Heart right ventricle (tissue), 16 donors: ENCODE data around the gene PLPPR1. TPM values are rescaled to one million over a fixed set of nuclear protein-coding genes. Genes with fewer than 3 reads are reported as not detected.

ENCODE experiments used
- ATAC-seq, 8 donors: fragments of 200-7000 bp; cut with Tn5 transposase; one replicate each; pipeline ENCODE4 v1.9.1; 2020; ENCODE audit warnings: mild to moderate bottlenecking in 8 of 8, moderate library complexity in 8 of 8, moderate number of reproducible peaks in 1 of 8
- DNase-seq, 2 donors: peaks; one replicate each; pipeline ENCODE4 v3.0.0-alpha.2; 2020
- H3K27ac ChIP-seq, 10 donors: fragments of 200-600 bp; sonication (generic) in 2 of 10; one replicate each; pipeline versions ENCODE4 v1.5.0 to v1.8.0; 2020 to 2022; ENCODE audit warnings: mild to moderate bottlenecking in 3 of 10
- H3K27me3 ChIP-seq, 7 donors: fragments of 200-600 bp; one replicate each; pipeline ENCODE4 v1.8.0; 2021 to 2022; ENCODE audit warnings: mild to moderate bottlenecking in 2 of 7
- H3K36me3 ChIP-seq, 9 donors: fragments of 200-600 bp; sonication (generic) in 1 of 9; one replicate each; pipeline versions ENCODE4 v1.5.0 to v1.8.0; 2020 to 2022; ENCODE audit warnings: mild to moderate bottlenecking in 2 of 9
- H3K4me1 ChIP-seq, 9 donors: fragments of 200-600 bp; sonication (generic) in 1 of 9; one replicate each; pipeline versions ENCODE4 v1.5.0 to v1.8.0; 2020 to 2022; ENCODE audit warnings: mild to moderate bottlenecking in 4 of 9
- H3K4me3 ChIP-seq, 10 donors: fragments of 200-600 bp; sonication (generic) in 2 of 10; one replicate each; pipeline versions ENCODE4 v1.5.0 to v1.8.0; 2020 to 2022; ENCODE audit warnings: mild to moderate bottlenecking in 7 of 10, moderate library complexity in 2 of 10
- H3K9me3 ChIP-seq, 11 donors: fragments of 200-600 bp in 10 of 11; sonication (generic) in 2 of 11; one replicate each; pipeline versions ENCODE4 v1.5.0 to v1.8.0; 2013 to 2022; ENCODE audit warnings: mild to moderate bottlenecking in 2 of 11, control low read depth in 1 of 11, moderate library complexity in 1 of 11
- WGBS, 2 donors: extraction: QIAGEN DNeasy Blood & Tissue Kit; methylation state at CpG; one replicate each; pipeline ENCODE4 v1.1.7; 2013; ENCODE audit warnings: inconsistent platforms in 1 of 2; 5-methylcytosine and 5-hydroxymethylcytosine counted together
- intact Hi-C, 10 donors: fragments of 100-400 bp; cut with DNase I; formaldehyde crosslinking; loops; one replicate each; pipeline versions ENCODE4 v1.11.1 to v1.14.2; 2022
- polyA plus RNA-seq, 2 donors: library from polyadenylated mRNA; stranded (reverse); fragments of 200-250 nt; gene quantifications; one replicate each; pipeline ENCODE4 v1.2.3, GENCODE V29; 2013
- total RNA-seq, 10 donors: library from RNA; stranded (reverse); fragmentation: NEBNext Ultra II Directional in 3 of 10; extraction: Animal tissue kit (Norgen Biotek cat#: 25700) in 3 of 10; gene quantifications; one replicate each; pipeline versions ENCODE4 v1.2.1 to v1.2.4, GENCODE V29; 2021 to 2023
- TF ChIP-seq, protein P1 (sequence below), 9 donors: fragments of 200-600 bp; sonication (generic) in 2 of 9; IDR thresholded peaks; one replicate each; pipeline versions ENCODE4 v1.5.0 to v1.8.0; 2021 to 2022; ENCODE audit warnings: antibody characterized with exemption in 9 of 9, mild to moderate bottlenecking in 5 of 9, moderate library complexity in 1 of 9
- donor health status: Arrhythmogenic right ventricular cardiomyopathy.
- donor health status: ischemic (EF 13 %, LVEDD 7.1; RV severe dilation, severe dysfunction).
- donor health status: healthy with polysubstance abuse.
- donor health status: DM: no; HTN: yes; CAD: no.
- donor health status: DM: no; HTN: no; CAD: no.
- donor health status: ischemic (EF 25% LVEDD 6.9; RV normal size, moderate dysfunction).
- donor health status: ischemic (EF 25% LVEDD 5.7; RV mildly dilated, moderate dysfunction).
- donor health status: healthy.
- donor health status: DM: yes; HTN: yes; CAD: no.
- donor health status: Ischemic cardiomyopathy.
- donor health status: ischemic (EF 35%, LVEDD 5.7; RV mildly dilated, moderate dysfunction).
- donor health status: nonischemic (EF 11% LVEDD 7.7; RV severe dilation, severe dysfunction).
- donor health status: DM: yes; HTN: yes; CAD: no.
- donor health status: PGD.
- donor health status: ischemic (EF 29% LVEDD 5.4; RV normal size, mild dysfunction).
- donor health status: nonischemic (EF 23%, LVEDD 6.1; RV moderate dilation, normal function).

The PLPPR1 gene
- total and polyA plus RNA-seq, 12 donors = not detected

- ATAC-seq (no peak), DNase-seq (no peak)
- H3K27me3 ChIP-seq = peaks cover 0 to 27% (median 6%) of the 10 kb centered on the region in 7 donors
- H3K4me3 ChIP-seq = no peak overlapping the region
- TF ChIP-seq, protein P1, sequence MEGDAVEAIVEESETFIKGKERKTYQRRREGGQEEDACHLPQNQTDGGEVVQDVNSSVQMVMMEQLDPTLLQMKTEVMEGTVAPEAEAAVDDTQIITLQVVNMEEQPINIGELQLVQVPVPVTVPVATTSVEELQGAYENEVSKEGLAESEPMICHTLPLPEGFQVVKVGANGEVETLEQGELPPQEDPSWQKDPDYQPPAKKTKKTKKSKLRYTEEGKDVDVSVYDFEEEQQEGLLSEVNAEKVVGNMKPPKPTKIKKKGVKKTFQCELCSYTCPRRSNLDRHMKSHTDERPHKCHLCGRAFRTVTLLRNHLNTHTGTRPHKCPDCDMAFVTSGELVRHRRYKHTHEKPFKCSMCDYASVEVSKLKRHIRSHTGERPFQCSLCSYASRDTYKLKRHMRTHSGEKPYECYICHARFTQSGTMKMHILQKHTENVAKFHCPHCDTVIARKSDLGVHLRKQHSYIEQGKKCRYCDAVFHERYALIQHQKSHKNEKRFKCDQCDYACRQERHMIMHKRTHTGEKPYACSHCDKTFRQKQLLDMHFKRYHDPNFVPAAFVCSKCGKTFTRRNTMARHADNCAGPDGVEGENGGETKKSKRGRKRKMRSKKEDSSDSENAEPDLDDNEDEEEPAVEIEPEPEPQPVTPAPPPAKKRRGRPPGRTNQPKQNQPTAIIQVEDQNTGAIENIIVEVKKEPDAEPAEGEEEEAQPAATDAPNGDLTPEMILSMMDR (IDR thresholded peaks at IDR 0.05) = no peak
- intact Hi-C loops = loop anchor here in 1 of 10 donors (10.0 kb wide), 1 partner anchor 183 kb away; no protein-coding TSS in a partner anchor
- H3K9me3 ChIP-seq = no peaks in the 10 kb centered on the region
- H3K27ac ChIP-seq = no peak overlapping the region
- no peaks in the 10 kb centered on the region for H3K4me1 ChIP-seq
- 76 to 80% methylated on average over 3 of the region's 3 CpGs for WGBS, 2 donors
- no peaks in the 10 kb centered on the region for H3K36me3 ChIP-seq
Measured at GRCh38 chr9:101307524-101308213, 279.1 kb downstream of the PLPPR1 start.

GRCh38 chr9:101309139-101309538 is 280.6 kb downstream of the PLPPR1 start:
- Histone ChIP-seq H3K4me3 (no peak overlapping the region), H3K27ac (no peak overlapping the region), H3K36me3 (no peaks in the 10 kb centered on the region), H3K9me3 (no peaks in the 10 kb centered on the region), H3K4me1 (no peaks in the 10 kb centered on the region), H3K27me3 (peaks cover 0 to 22% (median 6%) of the 10 kb centered on the region in 7 donors)
- 70 to 82% methylated on average over 8 of the region's 8 CpGs for WGBS, 2 donors
- ATAC-seq = no peak
- DNase-seq = no peak
- TF ChIP-seq, protein P1 (IDR thresholded peaks at IDR 0.05) = no peak
- intact Hi-C loops = loop anchor here in 1 of 10 donors (10.0 kb wide), 1 partner anchor 184 kb away; no protein-coding TSS in a partner anchor

DNA sequence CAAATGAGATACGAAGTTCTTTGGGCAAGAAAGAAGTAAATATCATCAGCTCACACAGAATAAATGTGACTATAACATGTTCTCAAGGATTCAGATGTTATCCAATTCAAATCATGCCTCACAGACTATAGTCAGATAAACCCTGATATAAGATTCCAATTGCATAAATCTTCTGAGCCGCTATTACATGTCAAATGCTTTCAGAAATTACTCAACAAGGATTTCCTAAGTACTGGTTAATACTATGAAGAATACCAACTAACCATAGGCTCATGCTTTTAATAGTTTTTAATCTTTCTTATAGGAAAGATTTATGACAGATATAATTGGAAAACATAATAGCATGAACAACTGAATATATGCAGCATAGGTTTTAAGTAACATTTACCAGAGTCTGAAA is 282.7 kb downstream of the PLPPR1 start:
- ATAC-seq = no peak
- Histone ChIP-seq H3K4me3 (no peak overlapping the region), H3K36me3 (no peaks in the 10 kb centered on the region), H3K27ac (no peak overlapping the region), H3K9me3 (no peaks in the 10 kb centered on the region), H3K27me3 (peaks cover 0 to 19% (median 6%) of the 10 kb centered on the region in 7 donors), H3K4me1 (peaks cover 0 to 5% (median 0%) of the 10 kb centered on the region in 9 donors)
- WGBS, 2 donors = 32 to 48% methylated on average over 2 of the region's 2 CpGs
- TF ChIP-seq, protein P1 (IDR thresholded peaks at IDR 0.05) = no peak
- DNase-seq = no peak
- intact Hi-C loops = loop anchor here (1.0 to 10.0 kb wide), 10 partner anchors 186 to 709 kb away; no protein-coding TSS in a partner anchor

- TF ChIP-seq, protein P1 (IDR thresholded peaks at IDR 0.05) = peak; percentile 53 to 83 (median 74)
- DNase-seq (peak in 1 of 2 donors; percentile 47), ATAC-seq (no peak)
- Histone ChIP-seq H3K27ac (no peak overlapping the region), H3K4me3 (no peak overlapping the region), H3K27me3 (peaks cover 0 to 19% (median 6%) of the 10 kb centered on the region in 7 donors), H3K9me3 (no peaks in the 10 kb centered on the region), H3K36me3 (no peaks in the 10 kb centered on the region), H3K4me1 (peaks cover 0 to 5% (median 0%) of the 10 kb centered on the region in 9 donors)
- WGBS, 2 donors = 21 to 26% methylated on average over 4 of the region's 4 CpGs
- intact Hi-C loops = loop anchor here (1.0 to 10.0 kb wide), 10 partner anchors 187 to 710 kb away; no protein-coding TSS in a partner anchor
Measured at GRCh38 chr9:101311758-101312420, 283.4 kb downstream of the PLPPR1 start.
